B cell (primary cell): ENCODE measurements around the gene TMEM52B. TPM values are rescaled to one million over a fixed set of nuclear protein-coding genes. Genes with fewer than 3 reads are reported as not detected.
A peak's percentile ranks its signal among the peaks of the same experiment; 100 is the strongest.

Source experiments
- ATAC-seq: fragments of 200-7000 bp; cut with Tn5 transposase; one replicate; pipeline ENCODE4 v1.10.0; 2021; ENCODE audit warnings: low read depth, mild to moderate bottlenecking, moderate number of reproducible peaks, moderate library complexity
- CTCF ChIA-PET: fragments of 350-600 bp; sonication (Branson Sonifier 250); formaldehyde crosslinking; loops from one replicate; lab custom pipeline; 2021; ENCODE audit warnings: antibody characterized with exemption, inconsistent platforms; lab: Charles Lee
- POLR2A ChIA-PET: fragments of 350-600 bp; sonication (Branson Sonifier 250); formaldehyde crosslinking; loops from one replicate; lab custom pipeline; 2021; ENCODE audit warnings: antibody characterized with exemption; lab: Charles Lee
- DNase-seq: peaks from one replicate; pipeline ENCODE4 v3.0.0; 2013
- H2AFZ ChIP-seq: 2 replicates; pipeline ENCODE4 v1.6.1; 2012; ENCODE audit warnings: mild to moderate bottlenecking, low read depth, low read length; ENCODE audit not compliant: insufficient read depth, poor library complexity, severe bottlenecking
- H3K27ac ChIP-seq, 2 donors: 1 replicate in 1 of 2; 2 replicates in 1 of 2; pipeline ENCODE4 v1.5.1; 2012 to 2013; ENCODE audit warnings: low read length in 2 of 2, mild to moderate bottlenecking in 2 of 2, moderate library complexity in 1 of 2
- H3K27me3 ChIP-seq, 4 experiments: fragments of 200-600 bp in 1 of 4; sonication (generic) in 1 of 4; replicated peaks in 1 of 4; 1 replicate in 2 of 4; 2 replicates in 2 of 4; pipeline versions ENCODE4 v1.6.1 to v1.7.0; 2013 to 2016; ENCODE audit warnings: low read length in 3 of 4, mild to moderate bottlenecking in 2 of 4, mixed read lengths in 1 of 4, moderate library complexity in 1 of 4; ENCODE audit not compliant: insufficient read depth in 4 of 4, control insufficient read depth in 3 of 4; ENCODE audit errors: control extremely low read depth in 1 of 4
- H3K36me3 ChIP-seq, 2 experiments: replicated peaks in 1 of 2; 1 replicate in 1 of 2; 2 replicates in 1 of 2; pipeline versions ENCODE4 v1.6.1 to v1.7.1; 2013; ENCODE audit warnings: low read length in 1 of 2; ENCODE audit not compliant: insufficient read depth in 2 of 2, control insufficient read depth in 1 of 2; ENCODE audit errors: control extremely low read depth in 1 of 2, extremely low read depth in 1 of 2
- H3K4me1 ChIP-seq, 2 donors: fragments of 200-600 bp in 1 of 2; sonication (generic) in 1 of 2; 1 replicate in 1 of 2; 2 replicates in 1 of 2; pipeline versions ENCODE4 v1.5.1 to v1.6.1; 2013 to 2017; ENCODE audit warnings: low read length in 2 of 2; ENCODE audit not compliant: control insufficient read depth in 2 of 2, insufficient read depth in 2 of 2
- H3K4me2 ChIP-seq: replicated peaks from 2 replicates; pipeline ENCODE3; 2012; ENCODE audit warnings: mild to moderate bottlenecking, low read depth, low read length; ENCODE audit not compliant: poor library complexity, severe bottlenecking
- H3K4me3 ChIP-seq, 5 experiments: fragments of 200-600 bp in 1 of 5; sonication (generic) in 1 of 5; 1 replicate in 3 of 5; 2 replicates in 2 of 5; pipeline versions ENCODE4 v1.5.1 to v1.7.0; 2011 to 2016; ENCODE audit warnings: low read length in 4 of 5, mild to moderate bottlenecking in 4 of 5, low read depth in 2 of 5, control low read depth in 1 of 5, moderate library complexity in 1 of 5; ENCODE audit not compliant: insufficient read depth in 1 of 5; ENCODE audit errors: control extremely low read depth in 1 of 5, extremely low read depth in 1 of 5
- H3K79me2 ChIP-seq: fragments of 200-600 bp; sonication (generic); one replicate; pipeline ENCODE4 v1.6.0; 2016; ENCODE audit warnings: low read length; ENCODE audit not compliant: control insufficient read depth, insufficient read depth
- H3K9ac ChIP-seq: fragments of 200-600 bp; sonication (generic); 2 replicates; pipeline ENCODE4 v1.6.1; 2017; ENCODE audit warnings: mild to moderate bottlenecking, low read length, moderate library complexity
- H3K9me3 ChIP-seq, 3 donors: one replicate each; pipeline versions ENCODE4 v1.6.1 to v1.7.1; 2013; ENCODE audit warnings: low read length in 2 of 3; ENCODE audit not compliant: control insufficient read depth in 2 of 3, insufficient read depth in 1 of 3; ENCODE audit errors: control extremely low read depth in 1 of 3
- H4K20me1 ChIP-seq: 2 replicates; pipeline ENCODE4 v1.6.0; 2012; ENCODE audit warnings: mild to moderate bottlenecking, low read length; ENCODE audit not compliant: insufficient read depth, control insufficient read depth, poor library complexity, severe bottlenecking
- H3K27ac Mint-ChIP-seq: one replicate; pipeline ENCODE4 v1.8.0; 2021; ENCODE audit warnings: mixed read lengths
- H3K27me3 Mint-ChIP-seq: one replicate; pipeline ENCODE4 v1.8.0; 2021; ENCODE audit warnings: mixed read lengths
- H3K4me1 Mint-ChIP-seq: one replicate; pipeline ENCODE4 v1.8.0; 2021; ENCODE audit warnings: mixed read lengths
- H3K4me3 Mint-ChIP-seq: one replicate; pipeline ENCODE4 v1.8.0; 2021; ENCODE audit warnings: mixed read lengths
- H3K9me3 Mint-ChIP-seq: one replicate; pipeline ENCODE4 v1.8.0; 2022; ENCODE audit warnings: mixed read lengths; ENCODE audit not compliant: insufficient read depth
- EZH2 ChIP-seq: IDR thresholded peaks from 2 replicates; pipeline ENCODE4 v1.6.1; 2012; ENCODE audit warnings: borderline replicate concordance, low read depth, mild to moderate bottlenecking, moderate library complexity, low read length; ENCODE audit not compliant: insufficient read depth, poor library complexity, severe bottlenecking
- WGBS: methylation state at CpG from one replicate; pipeline ENCODE4 v1.1.5; 2013; ENCODE audit warnings: missing lambda C conversion rate; ENCODE audit not compliant: insufficient coverage; 5-methylcytosine and 5-hydroxymethylcytosine counted together
- intact Hi-C: fragments of 100-400 bp; cut with micrococcal nuclease; formaldehyde crosslinking; loops from one replicate; pipeline ENCODE4 v1.10.0; 2022
- polyA plus RNA-seq: library from polyadenylated mRNA; depleted of rRNA; stranded (reverse); fragments of >200 nt; gene quantifications from 2 replicates; pipeline ENCODE4 v1.2.3, GENCODE V29; 2012
- total RNA-seq, 2 donors: library from RNA; stranded (reverse); fragments of 120-200 nt in 1 of 2; gene quantifications; 1 replicate in 1 of 2; 2 replicates in 1 of 2; pipeline versions ENCODE4 v1.2.3 to v1.2.4, GENCODE V29; 2013 to 2022
- TF ChIP-seq, protein P1 (sequence below): fragments of 200-600 bp; IDR thresholded peaks from one replicate; pipeline ENCODE4 v1.8.0; 2022; ENCODE audit warnings: antibody characterized with exemption, mild to moderate bottlenecking

The TMEM52B gene
- total and polyA plus RNA-seq, 2 donors (not counting 1 experiment from before 2014, with no cell fraction given): 0.03 TPM; not detected in 1

DNA sequence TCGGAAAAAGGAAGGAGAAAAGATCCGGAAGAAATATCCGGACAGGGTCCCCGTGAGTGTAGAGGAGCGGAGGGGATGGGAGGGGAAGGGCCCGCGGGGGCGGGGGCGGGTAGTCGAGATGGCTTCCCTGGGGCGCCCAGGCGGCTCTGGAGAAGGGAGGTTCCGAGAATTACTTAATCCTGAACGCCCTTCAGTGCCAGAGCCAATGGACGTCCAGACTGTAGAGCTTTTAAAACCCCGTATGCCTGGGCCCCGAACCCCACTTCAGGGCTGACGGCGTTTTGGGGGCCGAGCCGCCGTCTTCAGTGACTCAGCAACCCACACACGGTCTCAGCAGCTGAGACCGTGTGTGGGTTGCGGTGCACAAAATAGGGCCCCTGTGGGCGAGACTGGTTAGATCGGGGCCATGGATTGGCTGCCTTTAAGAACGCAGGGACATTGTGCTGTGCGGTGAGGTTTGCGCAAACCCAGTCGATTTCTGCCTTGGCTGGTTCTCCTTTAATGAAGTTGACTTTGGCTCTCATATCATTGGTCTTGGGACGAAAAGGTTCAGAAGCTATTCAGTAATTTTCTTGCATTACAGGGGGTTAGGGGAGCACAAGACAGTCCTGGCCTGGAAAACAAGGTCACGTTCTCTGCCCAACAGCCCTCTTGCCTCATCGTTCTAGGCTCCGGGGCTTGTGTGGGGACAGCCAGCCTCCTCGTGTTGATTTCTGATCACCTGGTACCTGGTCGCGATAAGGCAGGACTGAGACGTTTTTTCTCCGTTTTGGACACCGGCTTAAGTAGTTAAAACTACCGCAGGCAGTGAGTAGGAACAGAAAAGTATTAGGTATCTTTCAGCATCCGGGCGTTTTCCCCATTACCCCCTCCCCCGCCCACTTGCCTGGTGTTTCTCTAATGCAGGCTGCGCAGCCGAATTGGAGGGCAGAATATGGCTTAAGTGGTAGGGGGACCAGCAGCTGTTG, 34.6 kb downstream of the TMEM52B start:
- Histone ChIP-seq H2AFZ (peak overlapping the region; percentile 80), H3K27ac (peak overlapping the region; percentile 25 to 28), H3K4me3 (peak overlapping the region; percentile 66 to 84 (median 82)), H3K9me3 (peaks cover 0 to 3% (median 0%) of the 10 kb centered on the region in 3 donors), H3K4me1 (peaks cover 13 to 18% of the 10 kb centered on the region in 2 donors), H3K36me3 (no peaks in the 10 kb centered on the region), H3K27me3 (peaks cover 0 to 39% (median 20%) of the 10 kb centered on the region in 4 experiments), H3K4me2 (peak overlapping the region; percentile 88), H4K20me1 (no peaks in the 10 kb centered on the region), H3K9ac (peak overlapping the region; percentile 76), H3K79me2 (no peaks in the 10 kb centered on the region)
- TF ChIP-seq, protein P1, sequence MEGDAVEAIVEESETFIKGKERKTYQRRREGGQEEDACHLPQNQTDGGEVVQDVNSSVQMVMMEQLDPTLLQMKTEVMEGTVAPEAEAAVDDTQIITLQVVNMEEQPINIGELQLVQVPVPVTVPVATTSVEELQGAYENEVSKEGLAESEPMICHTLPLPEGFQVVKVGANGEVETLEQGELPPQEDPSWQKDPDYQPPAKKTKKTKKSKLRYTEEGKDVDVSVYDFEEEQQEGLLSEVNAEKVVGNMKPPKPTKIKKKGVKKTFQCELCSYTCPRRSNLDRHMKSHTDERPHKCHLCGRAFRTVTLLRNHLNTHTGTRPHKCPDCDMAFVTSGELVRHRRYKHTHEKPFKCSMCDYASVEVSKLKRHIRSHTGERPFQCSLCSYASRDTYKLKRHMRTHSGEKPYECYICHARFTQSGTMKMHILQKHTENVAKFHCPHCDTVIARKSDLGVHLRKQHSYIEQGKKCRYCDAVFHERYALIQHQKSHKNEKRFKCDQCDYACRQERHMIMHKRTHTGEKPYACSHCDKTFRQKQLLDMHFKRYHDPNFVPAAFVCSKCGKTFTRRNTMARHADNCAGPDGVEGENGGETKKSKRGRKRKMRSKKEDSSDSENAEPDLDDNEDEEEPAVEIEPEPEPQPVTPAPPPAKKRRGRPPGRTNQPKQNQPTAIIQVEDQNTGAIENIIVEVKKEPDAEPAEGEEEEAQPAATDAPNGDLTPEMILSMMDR: no peak
- TF ChIP-seq EZH2: no peak
- DNase-seq (peak; percentile 73), ATAC-seq (peak; percentile 53)
- Mint-ChIP-seq H3K9me3 (no peaks in the 10 kb centered on the region), H3K27me3 (peaks cover 27% of the 10 kb centered on the region), H3K27ac (peak overlapping the region; percentile 72), H3K4me3 (peak overlapping the region; percentile 95), H3K4me1 (peaks cover 19% of the 10 kb centered on the region)
- WGBS: under 1% methylated on average over 36 of the region's 47 CpGs
- intact Hi-C loops: loop anchor here (2.0 to 10.0 kb wide), 2 partner anchors 151 to 961 kb away; partner anchors contain the start of gene SMIM10L1
- ChIA-PET POLR2A (no interaction called here), CTCF (interaction anchor here (1.1 kb wide), 2 partner anchors 22 to 350 kb away, joined by 3 read pairs; no protein-coding TSS in a partner anchor)
